Stomach (tissue), 9 donors: ENCODE measurements around the gene CST7. TPM values are rescaled to one million over a fixed set of nuclear protein-coding genes. Genes with fewer than 3 reads are reported as not detected.
A peak's percentile ranks its signal among the peaks of the same experiment; 100 is the strongest.

ENCODE experiments used
- DNase-seq, 2 donors: peaks; one replicate each; pipeline versions ENCODE4 v3.0.0 to v3.0.0-alpha.2; 2013 to 2019
- H3K27ac ChIP-seq, 5 donors: fragments of 200-600 bp in 4 of 5; sonication (generic) in 4 of 5; one replicate each; pipeline ENCODE4 v1.5.1; 2013 to 2019; ENCODE audit warnings: mild to moderate bottlenecking in 1 of 5, moderate library complexity in 1 of 5
- H3K27me3 ChIP-seq, 3 donors: fragments of 200-600 bp; sonication (generic); one replicate each; pipeline ENCODE4 v1.5.1; 2017 to 2019; ENCODE audit warnings: mixed run types in 1 of 3
- H3K36me3 ChIP-seq, 4 donors: fragments of 200-600 bp; sonication (generic); 1 replicate in 3 of 4; 2 replicates in 1 of 4; pipeline ENCODE4 v1.5.1; 2016 to 2019
- H3K4me1 ChIP-seq, 4 donors: fragments of 200-600 bp; sonication (generic); one replicate each; pipeline ENCODE4 v1.5.1; 2016 to 2019
- H3K4me3 ChIP-seq, 4 donors: fragments of 200-600 bp; sonication (generic) in 3 of 4; one replicate each; pipeline ENCODE4 v1.5.1; 2016 to 2019; ENCODE audit warnings: mild to moderate bottlenecking in 1 of 4
- H3K9me3 ChIP-seq, 4 donors: fragments of 200-600 bp; sonication (generic); one replicate each; pipeline ENCODE4 v1.5.1; 2016 to 2019
- CTCF ChIP-seq, 7 experiments: fragments of 450-650 bp in 4 of 7; fragments of 200-600 bp in 3 of 7; sonication (generic) in 3 of 7; IDR thresholded peaks; one replicate each; pipeline ENCODE4 v1.5.1; 2016 to 2019; ENCODE audit warnings: antibody characterized with exemption in 7 of 7, control low read depth in 2 of 7, mild to moderate bottlenecking in 1 of 7
- EP300 ChIP-seq: sonication (generic); formaldehyde crosslinking; IDR thresholded peaks from one replicate; pipeline ENCODE4 v1.6.1; 2017; ENCODE audit warnings: antibody characterized with exemption
- POLR2A ChIP-seq, 4 donors: fragments of 450-650 bp; IDR thresholded peaks; one replicate each; pipeline ENCODE4 v1.6.1; 2016; ENCODE audit warnings: antibody characterized with exemption in 4 of 4, control low read depth in 2 of 4, mild to moderate bottlenecking in 1 of 4, moderate library complexity in 1 of 4
- POLR2AphosphoS5 ChIP-seq, 3 donors: sonication (generic); formaldehyde crosslinking; IDR thresholded peaks; one replicate each; pipeline ENCODE4 v1.6.1; 2016; ENCODE audit warnings: antibody characterized with exemption in 3 of 3
- WGBS, 5 donors: extraction: QIAGEN DNeasy Blood & Tissue Kit in 3 of 5; methylation state at CpG; one replicate each; pipeline versions ENCODE4 v1.1.5 to v1.1.7; 2013 to 2018; 5-methylcytosine and 5-hydroxymethylcytosine counted together
- intact Hi-C: fragments of 100-400 bp; cut with DNase I; formaldehyde crosslinking; loops from one replicate; pipeline ENCODE4 v1.15.1; 2023; ENCODE audit warnings: low total_unique reads
- polyA plus RNA-seq, 3 donors: library from polyadenylated mRNA; stranded (reverse); fragments of 200-250 nt; gene quantifications; one replicate each; pipeline ENCODE4 v1.2.3, GENCODE V29; 2013
- total RNA-seq, 5 donors: library from RNA; depleted of rRNA; stranded (reverse); fragments of >200 nt; gene quantifications; one replicate each; pipeline versions ENCODE4 v1.1.0 to v1.2.3, GENCODE V29; 2014 to 2016
- donor health status: healthy with polysubstance abuse.
- donor health status: Bipolar disorder and iron deficiency.
- donor health status: healthy.

Gene CST7
- total and polyA plus RNA-seq, 8 donors = 0.87 to 8.3 (median 2.5) TPM; not detected in 1

GRCh38 chr20:24980291-24981053 is 31.4 kb downstream of the CST7 start:
- WGBS, 5 donors = 94 to 98% (median 97%) methylated on average over 29 to 34 of the region's 34 CpGs
- Histone ChIP-seq H3K4me1 (peaks cover 0 to 25% (median 2%) of the 10 kb centered on the region in 4 donors), H3K36me3 (peaks cover 27 to 81% (median 71%) of the 10 kb centered on the region in 4 donors), H3K27ac (peak overlapping the region in 1 of 5 donors; percentile 30), H3K27me3 (no peaks in the 10 kb centered on the region), H3K4me3 (no peak overlapping the region), H3K9me3 (peaks cover 0 to 17% (median 5%) of the 10 kb centered on the region in 4 donors)
- intact Hi-C loops = no loop called here
- DNase-seq = no peak
- TF ChIP-seq POLR2AphosphoS5 (IDR thresholded peaks at IDR 0.05) = no peak
- TF ChIP-seq EP300 = no peak

- Histone ChIP-seq H3K27ac (peak overlapping the region in 1 of 5 donors; percentile 30), H3K9me3 (peaks cover 0 to 17% (median 3%) of the 10 kb centered on the region in 4 donors), H3K4me3 (no peak overlapping the region), H3K4me1 (peaks cover 0 to 33% (median 5%) of the 10 kb centered on the region in 4 donors), H3K36me3 (peaks cover 27 to 73% (median 68%) of the 10 kb centered on the region in 4 donors), H3K27me3 (no peaks in the 10 kb centered on the region)
- WGBS, 5 donors = 84 to 95% (median 86%) methylated on average over 4 of the region's 4 CpGs
- no peak for TF ChIP-seq EP300
- TF ChIP-seq POLR2AphosphoS5 (IDR thresholded peaks at IDR 0.05) = no peak
- no peak for TF ChIP-seq CTCF (IDR thresholded peaks at IDR 0.05)
- TF ChIP-seq POLR2A (IDR thresholded peaks at IDR 0.05) = no peak
- intact Hi-C loops = no loop called here
- no peak for DNase-seq
Observed at GRCh38 chr20:24981282-24981681, 32.2 kb downstream of the CST7 start.

- peaks cover 0 to 12% (median 0%) of the 10 kb centered on the region in 4 donors for H3K9me3 ChIP-seq
- H3K36me3 ChIP-seq = peaks cover 27 to 68% (median 63%) of the 10 kb centered on the region in 4 donors
- no peak for DNase-seq
- 71 to 91% (median 86%) methylated on average over 3 of the region's 3 CpGs for WGBS, 5 donors
- intact Hi-C loops = no loop called here
- H3K27ac ChIP-seq = no peak overlapping the region
- H3K4me1 ChIP-seq = peaks cover 0 to 37% (median 5%) of the 10 kb centered on the region in 4 donors
- TF ChIP-seq EP300 = no peak
- TF ChIP-seq CTCF (IDR thresholded peaks at IDR 0.05) = no peak
- TF ChIP-seq POLR2AphosphoS5 (IDR thresholded peaks at IDR 0.05) = no peak
- TF ChIP-seq POLR2A (IDR thresholded peaks at IDR 0.05) = no peak
- no peaks in the 10 kb centered on the region for H3K27me3 ChIP-seq
- H3K4me3 ChIP-seq = no peak overlapping the region
Observed at GRCh38 chr20:24981790-24982189, 32.7 kb downstream of the CST7 start.

- H3K36me3 ChIP-seq = peaks cover 27 to 47% (median 42%) of the 10 kb centered on the region in 4 donors
- TF ChIP-seq EP300 (no peak), CTCF (IDR thresholded peaks at IDR 0.05) (no peak), POLR2AphosphoS5 (IDR thresholded peaks at IDR 0.05) (no peak), POLR2A (IDR thresholded peaks at IDR 0.05) (no peak)
- no peak for DNase-seq
- no peak overlapping the region for H3K27ac ChIP-seq
- WGBS, 5 donors = 55 to 71% (median 58%) methylated on average over 8 of the region's 8 CpGs
- peaks cover 0 to 34% (median 7%) of the 10 kb centered on the region in 4 donors for H3K4me1 ChIP-seq
- no peaks in the 10 kb centered on the region for H3K27me3 ChIP-seq
- intact Hi-C loops = no loop called here
- H3K4me3 ChIP-seq = no peak overlapping the region
- H3K9me3 ChIP-seq = peaks cover 0 to 8% (median 0%) of the 10 kb centered on the region in 4 donors
Observed at GRCh38 chr20:24983896-24984295, 34.8 kb downstream of the CST7 start.
